ENCODE results near the gene GP1BB.
A peak's percentile ranks its signal among the peaks of the same experiment; 100 is the strongest.

GP1BB gene

GRCh38 chr22:19680911-19681862 lies 42.2 kb upstream of the GP1BB start:
- Histone ChIP-seq H2AFZ (ENCODE audit: low read length, unreplicated experiment) (no peak overlapping the region), H3K4me1 (ENCODE audit: control insufficient read depth, insufficient read depth, low read length, unreplicated experiment) (no peaks in the 10 kb centered on the region), H3K27me3 (ENCODE audit: insufficient read depth, low read length) (0 out of 2 replicates have a peak, but pooled peaks cover 2% of the 10 kb centered on the region), H3K36me3 (ENCODE audit: insufficient read depth, low read length) (no peaks in the 10 kb centered on the region), H3K4me3 (ENCODE audit: low read depth, low read length) (no peak overlapping the region), H3K27ac (ENCODE audit: low read depth, low read length) (no peak overlapping the region), H3K79me2 (ENCODE audit: control insufficient read depth, insufficient read depth, low read length, unreplicated experiment) (no peaks in the 10 kb centered on the region)

GRCh38 chr22:19681863-19682245 lies 41.5 kb upstream of the GP1BB start:
- 0 out of 2 replicates have a peak, but pooled peaks cover 2% of the 10 kb centered on the region for H3K27me3 ChIP-seq (ENCODE audit: insufficient read depth, low read length)
- no peaks in the 10 kb centered on the region for H3K79me2 ChIP-seq (ENCODE audit: control insufficient read depth, insufficient read depth, low read length, unreplicated experiment)
- H2AFZ ChIP-seq (ENCODE audit: low read length, unreplicated experiment), result no peak overlapping the region
- H3K36me3 ChIP-seq (ENCODE audit: insufficient read depth, low read length), result no peaks in the 10 kb centered on the region
- no peak overlapping the region for H3K27ac ChIP-seq (ENCODE audit: low read depth, low read length)
- no peak overlapping the region for H3K4me3 ChIP-seq (ENCODE audit: low read depth, low read length)
- H3K4me1 ChIP-seq (ENCODE audit: control insufficient read depth, insufficient read depth, low read length, unreplicated experiment), result no peaks in the 10 kb centered on the region

DNA sequence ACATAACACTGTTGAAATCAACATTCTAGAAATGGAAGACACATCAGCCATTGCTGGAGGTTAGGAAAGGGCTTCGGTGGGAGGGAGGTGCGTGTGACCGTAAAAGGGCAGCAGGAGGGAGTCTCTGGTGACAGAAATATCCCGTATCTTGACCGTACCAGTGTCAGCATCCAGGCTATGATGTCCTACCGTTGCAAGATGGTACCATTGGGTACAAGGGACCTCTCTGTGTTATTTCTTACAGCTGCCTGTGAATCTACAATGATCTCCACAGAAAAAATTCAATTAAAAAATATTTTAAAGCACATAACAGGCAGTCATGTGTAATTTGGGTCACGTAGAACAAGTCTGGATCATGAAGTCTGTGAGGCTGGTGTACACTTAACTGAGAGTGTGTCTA lies 36.4 kb upstream of the GP1BB start:
- Histone ChIP-seq H3K4me3 (ENCODE audit: low read depth, low read length) (no peak overlapping the region), H3K4me1 (ENCODE audit: control insufficient read depth, insufficient read depth, low read length, unreplicated experiment) (peaks cover 9% of the 10 kb centered on the region), H3K79me2 (ENCODE audit: control insufficient read depth, insufficient read depth, low read length, unreplicated experiment) (no peaks in the 10 kb centered on the region), H3K27me3 (ENCODE audit: insufficient read depth, low read length) (0 out of 2 replicates have a peak, but pooled peaks cover 2% of the 10 kb centered on the region), H2AFZ (ENCODE audit: low read length, unreplicated experiment) (no peak overlapping the region), H3K36me3 (ENCODE audit: insufficient read depth, low read length) (no peaks in the 10 kb centered on the region), H3K27ac (ENCODE audit: low read depth, low read length) (no peak overlapping the region)

- H3K27ac ChIP-seq (ENCODE audit: low read depth, low read length), result no peak overlapping the region
- H3K79me2 ChIP-seq (ENCODE audit: control insufficient read depth, insufficient read depth, low read length, unreplicated experiment), result no peaks in the 10 kb centered on the region
- no peaks in the 10 kb centered on the region for H3K27me3 ChIP-seq (ENCODE audit: insufficient read depth, low read length)
- peaks cover 10% of the 10 kb centered on the region for H3K4me1 ChIP-seq (ENCODE audit: control insufficient read depth, insufficient read depth, low read length, unreplicated experiment)
- no peak overlapping the region for H3K4me3 ChIP-seq (ENCODE audit: low read depth, low read length)
- no peaks in the 10 kb centered on the region for H3K36me3 ChIP-seq (ENCODE audit: insufficient read depth, low read length)
- H2AFZ ChIP-seq (ENCODE audit: low read length, unreplicated experiment), result no peak overlapping the region
Measured at GRCh38 chr22:19687561-19688300, 35.6 kb upstream of the GP1BB start.

GRCh38 chr22:19688301-19689290 lies 34.7 kb upstream of the GP1BB start:
- Histone ChIP-seq H2AFZ (ENCODE audit: low read length, unreplicated experiment) (no peak overlapping the region), H3K4me1 (ENCODE audit: control insufficient read depth, insufficient read depth, low read length, unreplicated experiment) (peaks cover 10% of the 10 kb centered on the region), H3K79me2 (ENCODE audit: control insufficient read depth, insufficient read depth, low read length, unreplicated experiment) (no peaks in the 10 kb centered on the region), H3K27me3 (ENCODE audit: insufficient read depth, low read length) (no peaks in the 10 kb centered on the region), H3K4me3 (ENCODE audit: low read depth, low read length) (no peak overlapping the region), H3K27ac (ENCODE audit: low read depth, low read length) (no peak overlapping the region), H3K36me3 (ENCODE audit: insufficient read depth, low read length) (no peaks in the 10 kb centered on the region)

DNA sequence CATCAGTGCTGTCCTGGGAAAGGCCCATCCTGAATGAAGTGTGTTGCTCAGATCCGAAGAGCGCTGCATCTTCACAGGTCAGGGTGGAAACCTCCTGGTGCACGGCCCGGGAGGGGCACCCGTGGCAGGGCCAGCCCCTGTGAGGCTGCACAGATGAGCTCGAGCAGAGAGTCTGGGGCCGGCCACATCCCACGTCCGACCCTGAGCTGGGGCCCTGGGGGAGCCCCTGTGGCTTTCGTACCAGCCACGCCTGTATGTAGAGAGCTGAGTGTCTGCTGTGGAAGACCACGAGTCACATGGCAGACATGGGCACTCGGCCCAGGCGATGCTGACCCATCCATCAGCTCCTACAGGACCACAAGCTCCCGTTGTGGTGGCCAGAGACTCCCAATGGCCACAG lies 33.9 kb upstream of the GP1BB start:
- H3K27ac ChIP-seq (ENCODE audit: low read depth, low read length), result no peak overlapping the region
- H3K4me3 ChIP-seq (ENCODE audit: low read depth, low read length), result no peak overlapping the region
- peaks cover 10% of the 10 kb centered on the region for H3K4me1 ChIP-seq (ENCODE audit: control insufficient read depth, insufficient read depth, low read length, unreplicated experiment)
- no peaks in the 10 kb centered on the region for H3K27me3 ChIP-seq (ENCODE audit: insufficient read depth, low read length)
- no peak overlapping the region for H2AFZ ChIP-seq (ENCODE audit: low read length, unreplicated experiment)
- H3K36me3 ChIP-seq (ENCODE audit: insufficient read depth, low read length), result no peaks in the 10 kb centered on the region
- H3K79me2 ChIP-seq (ENCODE audit: control insufficient read depth, insufficient read depth, low read length, unreplicated experiment), result no peaks in the 10 kb centered on the region

DNA sequence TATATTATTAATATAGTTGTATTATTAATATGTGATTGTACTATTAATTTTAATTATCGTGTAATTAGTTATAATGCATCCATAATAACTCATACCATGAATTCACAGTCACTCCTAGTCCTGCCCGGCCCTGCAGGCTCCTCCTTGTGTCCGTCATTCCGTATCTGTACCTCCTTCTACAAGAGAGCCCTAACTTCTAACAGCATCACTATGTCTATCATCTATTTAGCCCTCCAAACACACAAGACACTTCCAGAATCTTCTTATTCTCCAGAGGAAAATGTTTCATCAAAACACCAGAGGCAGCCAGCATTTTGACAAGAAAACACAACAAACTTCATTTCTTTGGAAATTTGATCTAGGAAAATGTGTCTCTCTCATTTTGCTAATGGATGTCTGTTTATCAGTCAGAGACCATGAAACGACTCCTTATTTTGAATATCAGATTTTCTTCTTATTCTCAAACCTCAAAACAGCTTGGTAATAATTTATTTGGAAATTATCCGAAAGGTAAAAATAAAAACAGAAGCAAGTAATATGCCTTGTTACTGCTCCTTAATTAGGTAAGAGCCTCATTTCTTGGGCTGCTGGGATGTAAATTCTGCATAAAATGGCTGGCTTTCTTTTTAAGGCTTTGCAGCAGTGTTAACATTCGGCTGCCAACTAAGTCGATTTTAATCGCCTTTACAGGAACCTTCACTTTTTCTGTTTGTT lies 32.2 kb upstream of the GP1BB start:
- H3K4me1 ChIP-seq (ENCODE audit: control insufficient read depth, insufficient read depth, low read length, unreplicated experiment), result peaks cover 10% of the 10 kb centered on the region
- H3K27ac ChIP-seq (ENCODE audit: low read depth, low read length), result no peak overlapping the region
- H3K27me3 ChIP-seq (ENCODE audit: insufficient read depth, low read length), result no peaks in the 10 kb centered on the region
- H2AFZ ChIP-seq (ENCODE audit: low read length, unreplicated experiment), result peak overlapping the region; percentile 75
- no peaks in the 10 kb centered on the region for H3K79me2 ChIP-seq (ENCODE audit: control insufficient read depth, insufficient read depth, low read length, unreplicated experiment)
- H3K4me3 ChIP-seq (ENCODE audit: low read depth, low read length), result peak overlapping the region; percentile 65
- H3K36me3 ChIP-seq (ENCODE audit: insufficient read depth, low read length), result no peaks in the 10 kb centered on the region

- H2AFZ ChIP-seq (ENCODE audit: low read length, unreplicated experiment), result peak overlapping the region; percentile 75
- H3K4me3 ChIP-seq (ENCODE audit: low read depth, low read length), result peak overlapping the region; percentile 65
- H3K4me1 ChIP-seq (ENCODE audit: control insufficient read depth, insufficient read depth, low read length, unreplicated experiment), result peaks cover 10% of the 10 kb centered on the region
- H3K27ac ChIP-seq (ENCODE audit: low read depth, low read length), result no peak overlapping the region
- H3K79me2 ChIP-seq (ENCODE audit: control insufficient read depth, insufficient read depth, low read length, unreplicated experiment), result no peaks in the 10 kb centered on the region
- H3K27me3 ChIP-seq (ENCODE audit: insufficient read depth, low read length), result no peaks in the 10 kb centered on the region
- H3K36me3 ChIP-seq (ENCODE audit: insufficient read depth, low read length), result no peaks in the 10 kb centered on the region
Measured at GRCh38 chr22:19691721-19692341, 31.5 kb upstream of the GP1BB start.

DNA sequence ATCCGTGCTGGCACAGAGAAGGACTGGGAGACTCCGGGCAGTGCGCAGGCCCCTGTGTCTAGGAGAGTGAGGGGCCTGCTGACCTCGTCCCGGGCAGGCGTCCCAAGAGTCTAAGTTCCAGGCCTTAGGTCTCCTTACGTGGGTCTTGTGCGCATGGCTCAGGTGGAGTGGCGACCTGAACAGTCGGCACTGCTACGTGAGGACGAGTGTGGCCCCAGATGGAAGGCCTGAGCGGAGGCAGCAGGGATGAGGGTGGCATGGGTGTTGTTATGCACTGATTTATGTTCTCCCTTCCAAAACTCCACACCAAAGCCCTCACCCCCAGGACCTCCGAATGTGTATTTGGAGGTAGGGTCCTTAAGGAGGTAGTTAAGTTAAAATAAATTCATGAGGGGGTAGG lies 29.8 kb upstream of the GP1BB start:
- Histone ChIP-seq H3K79me2 (ENCODE audit: control insufficient read depth, insufficient read depth, low read length, unreplicated experiment) (no peaks in the 10 kb centered on the region), H3K27me3 (ENCODE audit: insufficient read depth, low read length) (no peaks in the 10 kb centered on the region), H3K27ac (ENCODE audit: low read depth, low read length) (no peak overlapping the region), H3K4me3 (ENCODE audit: low read depth, low read length) (no peak overlapping the region), H3K4me1 (ENCODE audit: control insufficient read depth, insufficient read depth, low read length, unreplicated experiment) (peaks cover 10% of the 10 kb centered on the region), H3K36me3 (ENCODE audit: insufficient read depth, low read length) (no peaks in the 10 kb centered on the region), H2AFZ (ENCODE audit: low read length, unreplicated experiment) (no peak overlapping the region)
